HCT116 (cell line): ENCODE results near the gene TOPAZ1. TPM values are rescaled to one million over a fixed set of nuclear protein-coding genes. Genes with fewer than 3 reads are reported as not detected.
A peak's percentile ranks its signal among the peaks of the same experiment; 100 is the strongest.

ENCODE experiments used
- ATAC-seq: fragments of 200-7000 bp; cut with Tn5 transposase; 2 replicates; pipeline ENCODE4 v1.9.1; 2020; ENCODE audit warnings: mild to moderate bottlenecking, moderate library complexity
- BruUV-seq: library from RNA; stranded (reverse); fragments of 400-500 nt; replicated peaks from 2 replicates; lab custom pipeline; 2021; lab: Mats Ljungman, UMichigan
- CTCF ChIA-PET: fragments of 300-600 bp; sonication (Branson Sonifier 250); formaldehyde crosslinking; loops from one replicate; lab custom pipeline; 2021; ENCODE audit warnings: antibody characterized with exemption; lab: Charles Lee
- POLR2A ChIA-PET: fragments of 300-600, 350-600 bp; sonication (Branson Sonifier 250); formaldehyde crosslinking; loops from one replicate; lab custom pipeline; 2021; ENCODE audit warnings: antibody characterized with exemption; lab: Charles Lee
- RAD21 ChIA-PET, 2 experiments: fragments of 300-600 bp; sonication (Branson Sonifier 250); formaldehyde crosslinking; loops; one replicate each; lab custom pipeline; 2023; ENCODE audit warnings: low total read pairs in 2 of 2; ENCODE audit not compliant: uncharacterized antibody in 2 of 2, unreplicated experiment in 2 of 2, low non-redundant PET in 1 of 2; lab: Charles Lee
- DNase-seq: peaks from one replicate; pipeline ENCODE4 v3.0.0-alpha.2; 2010; ENCODE audit warnings: low read depth, low spot score
- H2AFZ ChIP-seq: fragments of 200-600 bp; shearing (Covaris generic), sonication (generic); 2 replicates; pipeline ENCODE4 v1.6.1; 2017; ENCODE audit warnings: low read depth, mixed run types, mixed read lengths, antibody characterized with exemption, low read length; ENCODE audit not compliant: poor library complexity, severe bottlenecking
- H3K27ac ChIP-seq: 2 replicates; pipeline ENCODE4 v1.5.1; 2012; ENCODE audit warnings: low read depth, low read length
- H3K27me3 ChIP-seq: fragments of 200-600 bp; sonication (generic); 2 replicates; pipeline ENCODE4 v1.6.1; 2016; ENCODE audit warnings: mixed run types, low read length, mixed read lengths; ENCODE audit not compliant: insufficient read depth
- H3K36me3 ChIP-seq, 2 experiments: fragments of 200-500 bp in 1 of 2; fragments of 200-600 bp in 1 of 2; sonication (Bioruptor generic) in 1 of 2; sonication (generic) in 1 of 2; 2 replicates each; pipeline versions ENCODE4 v1.5.1 to v1.6.1; 2014 to 2016; ENCODE audit warnings: low read length in 2 of 2, inconsistent platforms in 1 of 2, mixed read lengths in 1 of 2, mixed run types in 1 of 2; ENCODE audit not compliant: insufficient read depth in 2 of 2, control insufficient read depth in 1 of 2
- H3K4me1 ChIP-seq, 2 experiments: fragments of 200-600 bp in 1 of 2; sonication (generic) in 1 of 2; 2 replicates each; pipeline versions ENCODE4 v1.5.1 to v1.6.1; 2012 to 2017; ENCODE audit warnings: low read length in 2 of 2, inconsistent platforms in 1 of 2, mild to moderate bottlenecking in 1 of 2, mixed read lengths in 1 of 2, mixed run types in 1 of 2, moderate library complexity in 1 of 2; ENCODE audit not compliant: insufficient read depth in 2 of 2, control insufficient read depth in 1 of 2
- H3K4me2 ChIP-seq: fragments of 200-600 bp; sonication (generic); 2 replicates; pipeline ENCODE4 v1.6.1; 2017; ENCODE audit warnings: mixed run types, low read length, mixed read lengths
- H3K4me3 ChIP-seq, 2 experiments: fragments of 200-600 bp in 1 of 2; sonication (generic) in 1 of 2; replicated peaks in 1 of 2; 2 replicates each; pipeline ENCODE4 v1.5.1; 2011 to 2016; ENCODE audit warnings: low read length in 2 of 2, control low read depth in 1 of 2, low read depth in 1 of 2, mild to moderate bottlenecking in 1 of 2, mixed read lengths in 1 of 2, mixed run types in 1 of 2
- H3K79me2 ChIP-seq: fragments of 200-600 bp; sonication (generic); 2 replicates; pipeline ENCODE4 v1.6.1; 2017; ENCODE audit warnings: mild to moderate bottlenecking, mixed run types, low read length, moderate library complexity, mixed read lengths; ENCODE audit not compliant: insufficient read depth
- H3K9ac ChIP-seq: fragments of 200-600 bp; sonication (generic); 2 replicates; pipeline ENCODE4 v1.6.1; 2016; ENCODE audit warnings: low read length, mixed read lengths
- H3K9me2 ChIP-seq: fragments of 200-600 bp; sonication (generic), shearing (Covaris generic); 2 replicates; pipeline ENCODE4 v1.6.1; 2017; ENCODE audit warnings: mixed run types, mild to moderate bottlenecking, moderate library complexity; ENCODE audit not compliant: insufficient read depth
- H3K9me3 ChIP-seq, 2 experiments: fragments of 200-500 bp in 1 of 2; fragments of 200-600 bp in 1 of 2; sonication (Bioruptor generic) in 1 of 2; sonication (generic) in 1 of 2; 2 replicates each; pipeline ENCODE4 v1.6.1; 2014 to 2017; ENCODE audit warnings: low read length in 2 of 2, mixed read lengths in 2 of 2, inconsistent platforms in 1 of 2, low read depth in 1 of 2, mild to moderate bottlenecking in 1 of 2, mixed run types in 1 of 2, moderate library complexity in 1 of 2; ENCODE audit not compliant: control insufficient read depth in 1 of 2, insufficient read depth in 1 of 2
- H4K20me1 ChIP-seq: fragments of 200-600 bp; sonication (generic), shearing (Covaris generic); 2 replicates; pipeline ENCODE4 v1.6.1; 2017; ENCODE audit warnings: mixed run types, mild to moderate bottlenecking, moderate library complexity; ENCODE audit not compliant: insufficient read depth
- EZH2 ChIP-seq: fragments of 200-600 bp; sonication (generic); IDR thresholded peaks from 2 replicates; pipeline ENCODE4 v1.6.1; 2017; ENCODE audit warnings: antibody characterized with exemption, mixed run types
- POLR2A ChIP-seq: IDR thresholded peaks from 2 replicates; pipeline ENCODE4 v1.7.0; 2011; ENCODE audit warnings: borderline replicate concordance; ENCODE audit not compliant: insufficient read depth, insufficient read length; ENCODE audit errors: extremely low read depth
- SIN3A ChIP-seq: IDR thresholded peaks from 2 replicates; pipeline ENCODE4 v1.6.1; 2012; ENCODE audit warnings: low read depth
- SP1 ChIP-seq: IDR thresholded peaks from 2 replicates; pipeline ENCODE4 v1.6.1; 2012; ENCODE audit warnings: low read depth
- SRF ChIP-seq: IDR thresholded peaks from 2 replicates; pipeline ENCODE4 v1.6.1; 2012; ENCODE audit warnings: low read depth
- intact Hi-C: fragments of 100-400 bp; cut with micrococcal nuclease; formaldehyde crosslinking; loops from 2 replicates; pipeline ENCODE4 v1.10.0; 2022
- total RNA-seq: library from RNA; stranded (reverse); gene quantifications from one replicate; pipeline ENCODE4 v1.2.1, GENCODE V29; 2021; ENCODE audit not compliant: unreplicated experiment
- TF ChIP-seq, protein P1 (sequence below), 3 experiments: fragments of 200-600 bp in 1 of 3; sonication (generic) in 1 of 3; IDR thresholded peaks in 2 of 3; conservative IDR thresholded peaks in 1 of 3; 2 replicates each; pipeline ENCODE4 v1.5.1; 2012 to 2017; ENCODE audit warnings: low read depth in 2 of 3, low read length in 2 of 3, antibody characterized with exemption in 1 of 3, borderline replicate concordance in 1 of 3, control low read depth in 1 of 3, mild to moderate bottlenecking in 1 of 3, mixed read lengths in 1 of 3, mixed run types in 1 of 3, moderate library complexity in 1 of 3; ENCODE audit not compliant: insufficient read depth in 1 of 3
- TF ChIP-seq, protein P2 (sequence below): IDR thresholded peaks from 2 replicates; pipeline ENCODE4 v1.6.1; 2011; ENCODE audit warnings: mild to moderate bottlenecking, low read length, moderate library complexity; ENCODE audit not compliant: insufficient replicate concordance; ENCODE audit errors: extremely low read depth
- TF ChIP-seq, protein P3 (sequence below): IDR thresholded peaks from 2 replicates; pipeline ENCODE4 v1.6.1; 2012; ENCODE audit warnings: low read depth

TOPAZ1 gene
- total RNA-seq, 1 experiment from 2014 or later, result not detected

DNA sequence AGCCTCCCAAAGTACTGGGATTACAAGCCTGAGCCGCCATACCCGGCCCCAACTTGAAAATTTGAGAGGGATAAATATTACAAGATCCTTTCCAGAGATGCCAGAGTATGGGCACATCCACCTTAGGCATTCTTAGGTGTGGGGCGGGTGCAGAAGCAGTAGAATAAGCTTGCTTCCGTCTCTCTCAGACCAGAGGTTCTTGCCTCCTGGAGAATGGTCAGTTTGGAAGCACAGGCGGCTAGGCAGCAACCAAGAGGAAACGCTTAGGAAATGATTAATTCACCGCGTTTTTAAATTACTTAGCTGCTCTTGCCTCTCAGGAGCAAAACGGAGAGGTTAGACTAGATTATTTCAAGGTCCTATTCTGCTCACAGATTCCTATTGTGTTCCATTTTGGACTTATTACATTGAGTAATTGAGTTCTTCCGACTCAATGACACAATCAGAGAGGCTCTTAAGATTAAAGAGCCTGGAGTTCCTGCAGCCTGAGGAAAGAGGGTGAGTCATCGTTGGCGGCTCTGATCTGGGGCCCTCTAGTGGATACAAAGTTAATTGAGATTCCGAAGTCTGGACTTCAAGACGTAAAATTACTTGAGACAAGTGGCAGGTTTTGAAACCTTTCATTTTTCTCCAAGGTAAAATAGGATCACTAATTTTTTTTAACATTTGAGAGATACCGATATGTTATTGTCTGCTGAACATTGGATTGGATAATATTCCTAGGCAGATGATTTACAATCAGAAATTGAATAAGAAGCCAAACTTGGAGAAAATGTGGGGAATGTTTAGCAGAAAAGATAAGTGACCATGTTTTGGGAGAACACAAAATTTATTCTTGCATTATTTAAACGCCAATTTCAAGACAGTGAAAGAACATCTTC lies 5.8 kb upstream of the TOPAZ1 start (continued):
- TF ChIP-seq EZH2 (no peak), SIN3A (0 out of 2 replicates have a peak, but pooled peaks have one; percentile 27), SRF (peak; percentile 52; the same call in 1 of the 2 replicates), POLR2A (no peak)
- TF ChIP-seq, protein P1, sequence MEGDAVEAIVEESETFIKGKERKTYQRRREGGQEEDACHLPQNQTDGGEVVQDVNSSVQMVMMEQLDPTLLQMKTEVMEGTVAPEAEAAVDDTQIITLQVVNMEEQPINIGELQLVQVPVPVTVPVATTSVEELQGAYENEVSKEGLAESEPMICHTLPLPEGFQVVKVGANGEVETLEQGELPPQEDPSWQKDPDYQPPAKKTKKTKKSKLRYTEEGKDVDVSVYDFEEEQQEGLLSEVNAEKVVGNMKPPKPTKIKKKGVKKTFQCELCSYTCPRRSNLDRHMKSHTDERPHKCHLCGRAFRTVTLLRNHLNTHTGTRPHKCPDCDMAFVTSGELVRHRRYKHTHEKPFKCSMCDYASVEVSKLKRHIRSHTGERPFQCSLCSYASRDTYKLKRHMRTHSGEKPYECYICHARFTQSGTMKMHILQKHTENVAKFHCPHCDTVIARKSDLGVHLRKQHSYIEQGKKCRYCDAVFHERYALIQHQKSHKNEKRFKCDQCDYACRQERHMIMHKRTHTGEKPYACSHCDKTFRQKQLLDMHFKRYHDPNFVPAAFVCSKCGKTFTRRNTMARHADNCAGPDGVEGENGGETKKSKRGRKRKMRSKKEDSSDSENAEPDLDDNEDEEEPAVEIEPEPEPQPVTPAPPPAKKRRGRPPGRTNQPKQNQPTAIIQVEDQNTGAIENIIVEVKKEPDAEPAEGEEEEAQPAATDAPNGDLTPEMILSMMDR (IDR thresholded peaks at IDR 0.05 in 2 of 3, conservative IDR thresholded peaks at IDR 0.05 in 1 of 3; ENCODE audit: borderline replicate concordance in 1 of 3, insufficient read depth in 1 of 3, low read depth in 2 of 3, low read length in 2 of 3), result peak; percentile 61 to 80 (median 68); a peak in 5 of 6 replicates
- TF ChIP-seq, protein P2, sequence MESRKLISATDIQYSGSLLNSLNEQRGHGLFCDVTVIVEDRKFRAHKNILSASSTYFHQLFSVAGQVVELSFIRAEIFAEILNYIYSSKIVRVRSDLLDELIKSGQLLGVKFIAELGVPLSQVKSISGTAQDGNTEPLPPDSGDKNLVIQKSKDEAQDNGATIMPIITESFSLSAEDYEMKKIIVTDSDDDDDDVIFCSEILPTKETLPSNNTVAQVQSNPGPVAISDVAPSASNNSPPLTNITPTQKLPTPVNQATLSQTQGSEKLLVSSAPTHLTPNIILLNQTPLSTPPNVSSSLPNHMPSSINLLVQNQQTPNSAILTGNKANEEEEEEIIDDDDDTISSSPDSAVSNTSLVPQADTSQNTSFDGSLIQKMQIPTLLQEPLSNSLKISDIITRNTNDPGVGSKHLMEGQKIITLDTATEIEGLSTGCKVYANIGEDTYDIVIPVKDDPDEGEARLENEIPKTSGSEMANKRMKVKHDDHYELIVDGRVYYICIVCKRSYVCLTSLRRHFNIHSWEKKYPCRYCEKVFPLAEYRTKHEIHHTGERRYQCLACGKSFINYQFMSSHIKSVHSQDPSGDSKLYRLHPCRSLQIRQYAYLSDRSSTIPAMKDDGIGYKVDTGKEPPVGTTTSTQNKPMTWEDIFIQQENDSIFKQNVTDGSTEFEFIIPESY, result no peak

DNA sequence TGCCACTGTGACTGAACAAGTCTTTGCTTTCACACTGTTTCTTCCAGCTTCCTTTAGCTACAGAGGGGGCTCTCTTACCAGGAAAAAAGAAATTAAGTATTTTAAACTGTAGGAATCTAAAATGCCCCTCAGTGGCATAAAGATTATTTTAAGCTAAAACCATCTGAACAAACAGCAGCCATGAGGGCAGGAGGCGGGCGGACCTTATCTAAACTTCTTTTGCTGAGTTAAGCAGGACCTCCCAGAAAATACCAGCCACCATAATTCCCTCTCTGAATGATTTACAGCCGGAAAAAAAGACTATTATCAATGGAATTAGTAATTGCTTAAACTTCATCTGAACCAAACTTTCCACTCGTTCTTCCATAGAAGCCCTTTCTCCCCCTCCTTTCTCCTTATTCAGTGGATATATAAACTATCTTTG lies 5.2 kb upstream of the TOPAZ1 start:
- Histone ChIP-seq H3K4me3 (no peak overlapping the region), H3K27ac (no peak overlapping the region), H3K9me3 (no peaks in the 10 kb centered on the region), H4K20me1 (no peaks in the 10 kb centered on the region), H3K4me1 (peaks cover 2 to 11% of the 10 kb centered on the region in 2 experiments; a peak in 2 of 4 replicates), H3K9ac (no peak overlapping the region), H3K36me3 (no peaks in the 10 kb centered on the region), H3K27me3 (no peaks in the 10 kb centered on the region), H2AFZ (peak overlapping the region; percentile 99), H3K4me2 (peak overlapping the region; percentile 66), H3K79me2 (no peaks in the 10 kb centered on the region), H3K9me2 (no peaks in the 10 kb centered on the region)
- BruUV-seq, result no TSS peak
- CTCF ChIA-PET, result no interaction called here
- DNase-seq, result no peak
- ATAC-seq, result no peak
- POLR2A ChIA-PET, result no interaction called here
- intact Hi-C loops, result loop anchor here (1.0 kb wide), 1 partner anchor 692 kb away; no protein-coding TSS in a partner anchor
- RAD21 ChIA-PET, result no interaction called here
- TF ChIP-seq, protein P3, sequence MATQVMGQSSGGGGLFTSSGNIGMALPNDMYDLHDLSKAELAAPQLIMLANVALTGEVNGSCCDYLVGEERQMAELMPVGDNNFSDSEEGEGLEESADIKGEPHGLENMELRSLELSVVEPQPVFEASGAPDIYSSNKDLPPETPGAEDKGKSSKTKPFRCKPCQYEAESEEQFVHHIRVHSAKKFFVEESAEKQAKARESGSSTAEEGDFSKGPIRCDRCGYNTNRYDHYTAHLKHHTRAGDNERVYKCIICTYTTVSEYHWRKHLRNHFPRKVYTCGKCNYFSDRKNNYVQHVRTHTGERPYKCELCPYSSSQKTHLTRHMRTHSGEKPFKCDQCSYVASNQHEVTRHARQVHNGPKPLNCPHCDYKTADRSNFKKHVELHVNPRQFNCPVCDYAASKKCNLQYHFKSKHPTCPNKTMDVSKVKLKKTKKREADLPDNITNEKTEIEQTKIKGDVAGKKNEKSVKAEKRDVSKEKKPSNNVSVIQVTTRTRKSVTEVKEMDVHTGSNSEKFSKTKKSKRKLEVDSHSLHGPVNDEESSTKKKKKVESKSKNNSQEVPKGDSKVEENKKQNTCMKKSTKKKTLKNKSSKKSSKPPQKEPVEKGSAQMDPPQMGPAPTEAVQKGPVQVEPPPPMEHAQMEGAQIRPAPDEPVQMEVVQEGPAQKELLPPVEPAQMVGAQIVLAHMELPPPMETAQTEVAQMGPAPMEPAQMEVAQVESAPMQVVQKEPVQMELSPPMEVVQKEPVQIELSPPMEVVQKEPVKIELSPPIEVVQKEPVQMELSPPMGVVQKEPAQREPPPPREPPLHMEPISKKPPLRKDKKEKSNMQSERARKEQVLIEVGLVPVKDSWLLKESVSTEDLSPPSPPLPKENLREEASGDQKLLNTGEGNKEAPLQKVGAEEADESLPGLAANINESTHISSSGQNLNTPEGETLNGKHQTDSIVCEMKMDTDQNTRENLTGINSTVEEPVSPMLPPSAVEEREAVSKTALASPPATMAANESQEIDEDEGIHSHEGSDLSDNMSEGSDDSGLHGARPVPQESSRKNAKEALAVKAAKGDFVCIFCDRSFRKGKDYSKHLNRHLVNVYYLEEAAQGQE, result no peak
- TF ChIP-seq, protein P2, result no peak
- no peak for TF ChIP-seq SP1
- TF ChIP-seq, protein P1 (IDR thresholded peaks at IDR 0.05 in 2 of 3, conservative IDR thresholded peaks at IDR 0.05 in 1 of 3; ENCODE audit: borderline replicate concordance in 1 of 3, insufficient read depth in 1 of 3, low read depth in 2 of 3, low read length in 2 of 3), result no peak
